Measurements from ENCODE around the gene FRMD4B.
A peak's percentile ranks its signal among the peaks of the same experiment; 100 is the strongest.

Gene FRMD4B

GRCh38 chr3:69200384-69201068, 185.4 kb downstream of the FRMD4B start:
- peak; percentile 27 for DNase-seq

GRCh38 chr3:69199942-69200341, 185.9 kb downstream of the FRMD4B start:
- no peak for DNase-seq

GRCh38 chr3:69197922-69198530, 187.9 kb downstream of the FRMD4B start:
- no peak for DNase-seq

- no peak for DNase-seq
Measured at GRCh38 chr3:69197455-69197854, 188.4 kb downstream of the FRMD4B start.

- no peak for DNase-seq
Measured at GRCh38 chr3:69196876-69197275, 189.0 kb downstream of the FRMD4B start.

- no peak for DNase-seq
Measured at GRCh38 chr3:69194431-69195165, 191.3 kb downstream of the FRMD4B start.

- no peak for DNase-seq
Measured at GRCh38 chr3:69193749-69194148, 192.1 kb downstream of the FRMD4B start.

- DNase-seq: no peak
Measured at GRCh38 chr3:69191516-69191915, 194.4 kb downstream of the FRMD4B start.

GRCh38 chr3:69189487-69189886, 196.4 kb downstream of the FRMD4B start:
- no peak for DNase-seq

- DNase-seq: no peak
Measured at GRCh38 chr3:69186575-69187093, 199.3 kb downstream of the FRMD4B start.

- no peak for DNase-seq
Measured at GRCh38 chr3:69182588-69183316, 203.1 kb downstream of the FRMD4B start.

- no peak for DNase-seq
Measured at GRCh38 chr3:69181592-69182211, 204.2 kb downstream of the FRMD4B start.

- DNase-seq: no peak
Measured at GRCh38 chr3:69180869-69181591, 204.9 kb downstream of the FRMD4B start.

- no peak for DNase-seq
Measured at GRCh38 chr3:69179740-69180372, 206.0 kb downstream of the FRMD4B start.

- DNase-seq: no peak
Measured at GRCh38 chr3:69178838-69179739, 206.8 kb downstream of the FRMD4B start.

- no peak for DNase-seq
Measured at GRCh38 chr3:69178082-69178481, 207.8 kb downstream of the FRMD4B start.

- DNase-seq: no peak
Measured at GRCh38 chr3:69174871-69175737, 210.8 kb downstream of the FRMD4B start.

- DNase-seq: no peak
Measured at GRCh38 chr3:69174445-69174844, 211.4 kb downstream of the FRMD4B start.

- no peak for DNase-seq
Measured at GRCh38 chr3:69172058-69172457, 213.8 kb downstream of the FRMD4B start.

Data from NCI-H69 (cell line).